Activated CD8-positive, alpha-beta T cell treated with anti-CD3 and anti-CD28 coated beads for 36 hours (primary cell): ENCODE results near the gene OGFRL1. TPM values are rescaled to one million over a fixed set of nuclear protein-coding genes. Genes with fewer than 3 reads are reported as not detected.

ENCODE experiments used
- ATAC-seq: fragments of 200-7000 bp; cut with Tn5 transposase; one replicate; pipeline ENCODE4 v1.10.0; 2021; ENCODE audit warnings: mild to moderate bottlenecking, moderate library complexity
- CTCF ChIA-PET: fragments of 350-600 bp; sonication (Branson Sonifier 250); formaldehyde crosslinking; loops from one replicate; lab custom pipeline; 2021; ENCODE audit warnings: antibody characterized with exemption; lab: Charles Lee
- POLR2A ChIA-PET: fragments of 350-600 bp; sonication (Branson Sonifier 250); formaldehyde crosslinking; loops from one replicate; lab custom pipeline; 2021; ENCODE audit warnings: antibody characterized with exemption; lab: Charles Lee
- DNase-seq: peaks from one replicate; pipeline ENCODE4 v3.0.0-alpha.2; 2020
- H3K27ac Mint-ChIP-seq: one replicate; pipeline ENCODE4 v1.8.0; 2021; ENCODE audit warnings: mild to moderate bottlenecking, mixed read lengths
- H3K27me3 Mint-ChIP-seq: one replicate; pipeline ENCODE4 v1.8.0; 2021; ENCODE audit warnings: mixed read lengths
- H3K36me3 Mint-ChIP-seq: one replicate; pipeline ENCODE4 v1.8.0; 2021; ENCODE audit warnings: low read depth, mixed read lengths
- H3K4me1 Mint-ChIP-seq: one replicate; pipeline ENCODE4 v1.8.0; 2021; ENCODE audit warnings: low read depth, mixed read lengths
- H3K4me3 Mint-ChIP-seq: one replicate; pipeline ENCODE4 v1.8.0; 2021; ENCODE audit warnings: mild to moderate bottlenecking, moderate library complexity, mixed read lengths
- H3K9me3 Mint-ChIP-seq: one replicate; pipeline ENCODE4 v1.8.0; 2021; ENCODE audit warnings: mixed read lengths
- CTCF ChIP-seq: fragments of 200-600 bp; IDR thresholded peaks from one replicate; pipeline ENCODE4 v1.8.0; 2022; ENCODE audit warnings: antibody characterized with exemption, mild to moderate bottlenecking
- intact Hi-C: fragments of 100-400 bp; cut with micrococcal nuclease; formaldehyde crosslinking; loops from one replicate; pipeline ENCODE4 v1.10.0; 2022
- total RNA-seq, 2 experiments: library from RNA; stranded (reverse); gene quantifications; one replicate each; pipeline ENCODE4 v1.2.3, GENCODE V29; 2021

Gene OGFRL1
- total RNA-seq, 2 experiments from 2014 or later: 4.6 TPM

- H3K36me3 Mint-ChIP-seq: no peaks in the 10 kb centered on the region
- intact Hi-C loops: no loop called here
- no peak for ATAC-seq
- H3K27me3 Mint-ChIP-seq: peaks cover 2% of the 10 kb centered on the region
- peaks cover 1% of the 10 kb centered on the region for H3K9me3 Mint-ChIP-seq
- TF ChIP-seq CTCF: no peak
- ChIA-PET CTCF (no interaction called here), POLR2A (no interaction called here)
- no peak overlapping the region for H3K27ac Mint-ChIP-seq
- no peaks in the 10 kb centered on the region for H3K4me1 Mint-ChIP-seq
- DNase-seq: no peak
- H3K4me3 Mint-ChIP-seq: no peak overlapping the region
These were observed 28.8 kb downstream of the OGFRL1 start for GRCh38 chr6:71317441-71317840.

- ATAC-seq (no peak), DNase-seq (no peak)
- Mint-ChIP-seq H3K4me3 (no peak overlapping the region), H3K9me3 (peaks cover 1% of the 10 kb centered on the region), H3K4me1 (no peaks in the 10 kb centered on the region), H3K27me3 (peaks cover 7% of the 10 kb centered on the region), H3K36me3 (no peaks in the 10 kb centered on the region), H3K27ac (no peak overlapping the region)
- POLR2A ChIA-PET: no interaction called here
- TF ChIP-seq CTCF: no peak
- intact Hi-C loops: no loop called here
- CTCF ChIA-PET: no interaction called here
These were observed 31.4 kb downstream of the OGFRL1 start for GRCh38 chr6:71320041-71320440.

GRCh38 chr6:71321314-71321713, 32.7 kb downstream of the OGFRL1 start:
- intact Hi-C loops: no loop called here
- H3K9me3 Mint-ChIP-seq: no peaks in the 10 kb centered on the region
- TF ChIP-seq CTCF: no peak
- H3K27ac Mint-ChIP-seq: no peak overlapping the region
- H3K4me3 Mint-ChIP-seq: no peak overlapping the region
- no peak for ATAC-seq
- H3K4me1 Mint-ChIP-seq: no peaks in the 10 kb centered on the region
- H3K27me3 Mint-ChIP-seq: peaks cover 5% of the 10 kb centered on the region
- H3K36me3 Mint-ChIP-seq: no peaks in the 10 kb centered on the region
- ChIA-PET CTCF (interaction anchor here (0.9 kb wide), 1 partner anchor 23 kb away, joined by 3 read pairs; no protein-coding TSS in a partner anchor), POLR2A (interaction anchor here (0.6 kb wide), 1 partner anchor 9 kb away, joined by 3 read pairs; no protein-coding TSS in a partner anchor)
- no peak for DNase-seq

GRCh38 chr6:71324194-71324785, 35.7 kb downstream of the OGFRL1 start:
- CTCF ChIA-PET: no interaction called here
- Mint-ChIP-seq H3K4me3 (no peak overlapping the region), H3K36me3 (no peaks in the 10 kb centered on the region), H3K27ac (no peak overlapping the region), H3K9me3 (no peaks in the 10 kb centered on the region), H3K27me3 (peaks cover 8% of the 10 kb centered on the region), H3K4me1 (no peaks in the 10 kb centered on the region)
- no peak for TF ChIP-seq CTCF
- POLR2A ChIA-PET: interaction anchor here (0.6 to 0.7 kb wide), 2 partner anchors 35 to 177 kb away, joined by 3 read pairs; no protein-coding TSS in a partner anchor
- no peak for ATAC-seq
- intact Hi-C loops: no loop called here
- DNase-seq: no peak

GRCh38 chr6:71326611-71327010, 38.0 kb downstream of the OGFRL1 start:
- Mint-ChIP-seq H3K4me3 (no peak overlapping the region), H3K27ac (no peak overlapping the region), H3K27me3 (peaks cover 8% of the 10 kb centered on the region), H3K9me3 (no peaks in the 10 kb centered on the region), H3K36me3 (no peaks in the 10 kb centered on the region), H3K4me1 (no peaks in the 10 kb centered on the region)
- CTCF ChIA-PET: no interaction called here
- no peak for DNase-seq
- POLR2A ChIA-PET: interaction anchor here (0.7 to 0.8 kb wide), 2 partner anchors 10 to 19 kb away, joined by 3 read pairs; no protein-coding TSS in a partner anchor
- no peak for ATAC-seq
- TF ChIP-seq CTCF: no peak
- intact Hi-C loops: no loop called here
